ENCODE results near the gene DUOX1.

- TF ChIP-seq POLR2AphosphoS5 (IDR thresholded peaks at IDR 0.05) (no peak), CTCF (IDR thresholded peaks at IDR 0.05) (no peak), EP300 (IDR thresholded peaks at IDR 0.05; ENCODE audit: low read depth) (no peak), POLR2A (IDR thresholded peaks at IDR 0.05) (no peak)
Observed at GRCh38 chr15:45114076-45114750, 15.6 kb upstream of the DUOX1 start, which contains the start of the genes DUOX2 and DUOXA2.
